ENCODE results near the gene RETREG1. TPM values are rescaled to one million over a fixed set of nuclear protein-coding genes. Genes with fewer than 3 reads are reported as not detected.
A peak's percentile ranks its signal among the peaks of the same experiment; 100 is the strongest.

Gene RETREG1
- polyA plus RNA-seq, 4 donors = 31.8 to 48.7 (median 42.0) TPM

GRCh38 chr5:16536818-16537217, 80.0 kb downstream of the RETREG1 start:
- DNase-seq (ENCODE audit: low read depth in 4 of 4, low spot score in 2 of 4) = no peak

- no peak for DNase-seq (ENCODE audit: low read depth in 4 of 4, low spot score in 2 of 4)
Observed at GRCh38 chr5:16536246-16536645, 80.6 kb downstream of the RETREG1 start.

GRCh38 chr5:16534280-16534679, 82.5 kb downstream of the RETREG1 start:
- no peak for DNase-seq (ENCODE audit: low read depth in 4 of 4, low spot score in 2 of 4)

- no peak for DNase-seq (ENCODE audit: low read depth in 4 of 4, low spot score in 2 of 4)
Observed at GRCh38 chr5:16531063-16531648, 85.6 kb downstream of the RETREG1 start.

DNA sequence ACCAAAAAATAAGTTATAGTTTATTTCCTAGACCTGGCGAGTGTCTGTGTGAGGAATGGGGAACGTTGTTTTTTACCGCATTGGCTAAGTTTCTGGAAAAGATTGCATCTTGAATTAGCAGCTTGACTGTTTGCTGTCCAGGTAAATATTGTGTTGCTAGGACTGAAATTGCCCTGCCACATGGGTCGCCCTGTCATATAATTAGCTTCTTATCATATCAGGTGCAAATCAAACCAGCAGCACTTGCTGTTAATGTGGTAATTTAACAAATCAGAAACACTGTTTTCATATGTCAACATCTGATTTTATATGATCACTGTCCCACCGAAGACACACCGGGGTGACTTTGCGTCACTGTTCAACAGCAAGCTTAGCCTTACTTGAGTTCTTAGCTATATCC, 87.5 kb downstream of the RETREG1 start:
- DNase-seq (ENCODE audit: low read depth in 4 of 4, low spot score in 2 of 4) = no peak

DNA sequence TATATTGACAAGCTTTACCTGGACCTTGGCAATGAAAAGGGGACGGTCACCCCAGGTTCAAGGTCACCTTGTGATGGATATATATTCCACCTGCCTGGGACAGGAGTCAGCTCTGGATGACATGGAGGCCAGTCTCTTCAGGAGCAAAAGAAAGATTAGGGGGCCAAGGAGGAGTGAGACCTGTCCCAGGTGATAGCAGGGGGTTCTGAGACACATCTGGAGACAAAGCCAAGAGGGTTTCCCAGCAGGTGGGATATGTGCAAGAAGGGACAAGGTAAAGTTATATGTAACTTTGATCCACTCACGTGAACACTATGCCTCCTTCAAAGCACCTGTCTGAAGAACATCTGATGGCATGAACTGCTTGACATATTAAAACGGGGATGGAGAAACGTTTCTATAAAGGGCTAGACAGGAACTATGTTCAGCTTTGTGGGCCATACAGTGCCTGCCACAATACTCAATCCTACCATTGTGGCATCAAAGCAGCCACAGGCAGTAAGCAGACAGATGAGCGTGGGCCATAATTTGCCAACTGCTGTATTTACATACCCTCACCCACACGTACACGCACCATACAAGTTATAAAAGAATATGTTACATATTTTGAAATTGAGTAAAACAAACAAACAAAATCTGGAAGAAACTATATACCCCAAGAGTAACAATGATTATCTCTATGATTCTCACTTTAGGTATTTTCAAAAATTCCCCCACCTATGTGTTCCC, 88.3 kb downstream of the RETREG1 start:
- no peak for DNase-seq (ENCODE audit: low read depth in 4 of 4, low spot score in 2 of 4)

DNA sequence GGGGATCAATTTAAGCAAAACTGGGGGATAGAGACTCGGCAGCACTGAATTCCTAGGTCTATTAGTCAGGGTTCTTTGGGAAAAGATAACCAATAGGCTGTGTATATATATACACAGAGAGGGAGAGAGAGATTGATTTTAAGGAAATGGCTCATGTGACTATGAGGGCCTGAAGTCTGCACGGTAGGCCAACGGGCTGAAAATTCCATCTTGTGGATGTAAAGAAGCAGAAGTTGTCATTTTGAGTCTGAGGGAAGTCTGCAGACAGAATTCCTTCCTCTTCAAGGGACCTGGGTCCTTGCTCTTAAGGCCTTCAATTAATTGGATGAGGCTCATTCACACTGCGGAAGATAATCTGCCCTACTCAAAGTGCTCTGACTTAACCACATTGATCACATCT, 91.1 kb downstream of the RETREG1 start:
- no peak for DNase-seq (ENCODE audit: low read depth in 4 of 4, low spot score in 2 of 4)

DNA sequence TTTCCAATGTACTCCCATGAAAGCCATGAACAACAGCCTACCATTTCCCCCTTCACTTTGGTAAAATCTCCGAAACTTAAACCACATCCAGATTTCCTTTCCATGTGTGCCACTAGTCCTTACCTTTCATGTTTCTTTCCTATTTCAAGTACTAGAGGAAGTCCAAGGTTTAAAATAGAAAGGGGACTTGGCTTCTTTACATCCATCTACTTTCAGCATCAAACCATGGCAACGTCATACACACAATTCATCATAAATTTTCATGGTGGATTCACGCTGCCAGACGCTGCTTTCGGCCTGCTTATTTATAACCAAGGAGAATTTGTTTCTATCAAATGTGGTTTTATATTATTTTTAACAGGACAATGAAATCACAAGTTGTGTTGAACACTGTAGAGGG, 92.5 kb downstream of the RETREG1 start:
- DNase-seq (ENCODE audit: low read depth in 4 of 4, low spot score in 2 of 4) = no peak

DNA sequence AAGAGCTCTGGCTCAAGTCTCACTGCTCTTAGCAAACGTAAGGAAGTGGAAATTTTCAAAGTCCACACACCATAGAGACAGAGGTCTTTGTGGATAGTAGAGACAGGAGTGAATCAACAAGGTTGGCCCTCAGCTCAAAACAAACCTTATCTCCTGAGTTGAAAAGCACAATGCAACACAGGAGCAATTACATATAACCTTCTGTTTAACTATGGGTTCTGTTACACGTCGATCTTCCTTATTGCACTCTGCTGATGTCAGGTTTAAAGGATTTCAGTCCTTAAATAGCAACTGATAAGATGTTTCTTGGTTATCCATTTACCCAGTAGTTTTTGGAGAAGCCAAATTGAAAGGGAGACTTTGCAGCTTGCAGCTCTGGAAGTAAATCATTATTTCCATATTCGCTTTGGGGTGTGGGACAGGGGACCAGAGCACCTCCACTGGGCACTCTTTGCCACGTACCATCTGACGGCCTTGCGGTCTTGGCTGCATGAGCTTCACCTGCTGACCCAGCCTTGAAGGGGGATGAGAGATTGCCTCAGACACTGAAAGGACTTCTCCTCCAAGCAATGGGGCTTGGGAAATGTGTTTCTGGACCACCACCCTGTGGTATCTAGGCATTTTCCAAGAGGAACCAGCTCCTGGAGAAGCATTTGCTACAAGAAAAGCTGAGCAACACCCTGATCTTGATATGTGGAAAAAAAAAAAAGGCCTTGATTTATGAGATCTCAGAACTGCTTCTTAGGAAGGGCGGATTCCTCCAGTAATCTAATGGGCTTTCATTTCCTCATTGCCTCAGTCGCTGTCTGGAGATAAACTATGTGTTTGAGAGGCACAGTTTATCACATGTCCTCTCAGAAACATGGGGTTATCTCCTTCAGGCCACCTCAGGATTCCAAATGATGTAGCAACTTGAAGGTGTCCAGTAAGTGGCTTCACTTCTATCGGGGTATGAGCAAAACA, 95.0 kb downstream of the RETREG1 start:
- no peak for DNase-seq (ENCODE audit: low read depth in 4 of 4, low spot score in 2 of 4)

GRCh38 chr5:16520841-16521240, 96.0 kb downstream of the RETREG1 start:
- DNase-seq (ENCODE audit: low read depth in 4 of 4, low spot score in 2 of 4) = no peak

- DNase-seq (ENCODE audit: low read depth in 4 of 4, low spot score in 2 of 4) = no peak
Observed at GRCh38 chr5:16519435-16519834, 97.4 kb downstream of the RETREG1 start.

- no peak for DNase-seq (ENCODE audit: low read depth in 4 of 4, low spot score in 2 of 4)
Observed at GRCh38 chr5:16518606-16519005, 98.2 kb downstream of the RETREG1 start.

DNA sequence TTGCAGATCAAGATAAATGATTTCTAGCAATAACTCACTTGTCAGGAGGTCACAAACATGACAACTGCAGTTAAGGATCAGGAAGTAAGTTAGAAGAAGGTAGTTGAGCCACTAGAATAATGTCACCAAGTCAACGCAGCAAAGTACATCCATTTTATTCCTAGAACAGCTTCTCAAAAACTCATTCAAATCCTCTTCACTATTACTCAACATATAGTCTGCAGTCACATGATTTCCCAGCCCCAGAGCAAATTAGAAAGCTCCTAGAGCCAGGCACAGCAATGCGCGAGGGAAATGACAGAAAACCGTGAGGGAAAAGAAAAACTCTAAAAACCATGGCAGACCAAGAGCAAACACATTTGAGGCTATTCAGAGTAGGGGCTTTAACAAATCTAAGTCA, 101.3 kb downstream of the RETREG1 start:
- DNase-seq (ENCODE audit: low read depth in 4 of 4, low spot score in 2 of 4) = no peak

DNA sequence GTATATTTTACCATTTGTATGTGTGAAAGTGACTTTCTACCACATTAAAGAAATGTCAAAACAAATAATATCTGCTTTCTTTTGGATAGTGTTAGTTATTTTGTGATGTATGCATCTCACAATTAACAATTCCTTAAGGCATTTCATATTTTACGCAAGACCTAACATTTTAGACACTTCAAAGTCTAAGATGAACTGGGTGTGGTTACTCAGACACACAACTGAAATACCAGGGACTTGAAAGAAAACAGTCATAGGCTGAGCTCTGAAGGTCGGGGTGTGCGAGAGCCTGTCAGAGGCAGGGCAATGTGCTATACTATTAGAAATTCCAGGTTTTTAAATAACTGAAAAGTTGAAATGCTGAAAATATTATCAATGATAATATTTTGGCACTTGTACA, 106.7 kb downstream of the RETREG1 start:
- no peak for DNase-seq (ENCODE audit: low read depth in 4 of 4, low spot score in 2 of 4)

GRCh38 chr5:16508730-16509531, 107.9 kb downstream of the RETREG1 start:
- DNase-seq (ENCODE audit: low read depth in 4 of 4, low spot score in 2 of 4) = peak in 2 of 4 donors; percentile 9 to 21

GRCh38 chr5:16507716-16508115, 109.1 kb downstream of the RETREG1 start:
- no peak for DNase-seq (ENCODE audit: low read depth in 4 of 4, low spot score in 2 of 4)

- DNase-seq (ENCODE audit: low read depth in 4 of 4, low spot score in 2 of 4) = no peak
Observed at GRCh38 chr5:16505904-16506303, 110.9 kb downstream of the RETREG1 start.

DNA sequence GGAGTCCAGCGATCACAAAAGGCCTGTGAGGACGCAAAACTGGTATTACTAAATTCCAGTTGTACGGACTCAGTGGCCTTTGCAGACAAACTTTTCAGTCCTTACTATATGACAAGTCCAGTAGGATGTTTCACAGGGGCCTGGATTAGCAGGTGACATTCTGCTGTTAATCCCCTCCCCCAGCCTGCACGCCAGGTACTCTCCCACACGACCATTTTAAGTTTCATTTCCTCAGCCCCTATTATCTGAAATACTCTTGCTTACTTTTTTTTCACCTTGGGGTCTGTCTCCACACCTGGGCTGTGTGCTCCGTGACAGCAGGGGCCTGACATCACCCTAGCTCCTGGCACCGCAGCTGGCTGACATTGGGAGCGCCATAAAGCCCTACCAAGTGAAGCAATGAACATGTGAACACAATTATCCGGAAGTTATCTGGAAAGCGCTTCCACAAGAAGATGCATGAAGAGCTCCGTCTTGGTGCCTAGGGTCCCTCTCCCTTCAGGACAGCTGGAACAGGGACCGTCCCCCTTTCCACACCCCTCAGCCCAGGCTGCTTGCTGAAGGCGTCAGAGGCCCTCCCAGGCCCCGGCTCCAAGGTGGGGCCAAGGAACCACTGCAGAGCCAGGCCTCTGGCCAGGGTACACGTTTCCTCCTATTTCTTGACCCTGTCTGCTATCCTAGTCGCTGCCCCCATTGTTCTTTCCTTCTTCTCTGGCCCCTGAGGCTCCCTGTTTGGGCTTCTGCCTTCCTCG, 111.5 kb downstream of the RETREG1 start:
- DNase-seq (ENCODE audit: low read depth in 4 of 4, low spot score in 2 of 4) = no peak

DNA sequence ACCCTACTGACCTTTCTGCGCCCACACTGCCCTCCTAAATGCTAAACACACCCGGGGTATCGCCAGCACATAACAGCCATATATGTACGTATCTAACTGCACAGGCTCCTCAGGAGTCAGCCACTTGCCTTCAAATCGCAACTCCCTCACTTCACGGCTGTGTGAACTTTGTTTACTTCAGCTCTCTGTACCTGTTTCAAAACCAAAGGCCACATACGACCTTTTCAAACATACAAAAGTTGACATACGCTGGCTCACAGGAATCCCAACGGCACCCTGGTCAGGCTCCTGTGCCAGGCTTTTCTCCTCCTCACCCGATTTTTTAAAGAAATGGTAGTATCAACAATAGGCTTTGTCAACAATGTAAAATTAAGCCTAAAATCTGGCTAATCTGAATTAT, 112.2 kb downstream of the RETREG1 start:
- no peak for DNase-seq (ENCODE audit: low read depth in 4 of 4, low spot score in 2 of 4)

DNA sequence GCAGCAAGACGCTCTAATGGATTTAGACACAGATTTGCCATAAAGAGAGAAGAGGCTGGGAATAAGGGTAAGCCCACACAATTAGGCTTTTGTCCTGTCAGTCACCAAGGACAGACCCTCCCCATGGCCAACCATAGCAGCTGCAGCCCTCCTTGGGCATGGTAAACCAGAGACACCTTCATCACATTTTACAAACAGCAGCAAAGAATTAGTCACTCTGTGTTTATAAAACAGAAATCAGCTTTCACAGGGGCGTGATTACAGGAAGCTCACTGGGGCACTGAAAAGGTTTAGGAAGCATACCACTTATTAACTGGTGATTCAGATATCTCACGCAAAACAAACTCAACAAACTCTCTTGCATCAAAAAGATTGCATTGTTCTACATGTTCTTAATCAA, 113.9 kb downstream of the RETREG1 start:
- no peak for DNase-seq (ENCODE audit: low read depth in 4 of 4, low spot score in 2 of 4)

Measured in left renal cortex interstitium (tissue), 4 donors.